Sigmoid colon (tissue), 4 donors: ENCODE data around the gene POLR1A.

Source experiments
- CTCF ChIP-seq, 4 experiments: fragments of 450-650 bp in 3 of 4; fragments of 200-600 bp in 1 of 4; IDR thresholded peaks; one replicate each; pipeline ENCODE4 v1.5.1; 2016 to 2019; ENCODE audit warnings: antibody characterized with exemption in 4 of 4, mild to moderate bottlenecking in 3 of 4, moderate library complexity in 2 of 4
- EP300 ChIP-seq, 4 donors: sonication (generic); formaldehyde crosslinking; IDR thresholded peaks; one replicate each; pipeline ENCODE4 v1.6.1; 2017; ENCODE audit warnings: antibody characterized with exemption in 4 of 4
- POLR2A ChIP-seq, 2 donors: fragments of 450-650 bp; IDR thresholded peaks; one replicate each; pipeline ENCODE4 v1.6.1; 2016; ENCODE audit warnings: antibody characterized with exemption in 2 of 2, mild to moderate bottlenecking in 2 of 2, moderate library complexity in 2 of 2
- POLR2AphosphoS5 ChIP-seq, 4 donors: sonication (generic); formaldehyde crosslinking; IDR thresholded peaks; one replicate each; pipeline ENCODE4 v1.6.1; 2017; ENCODE audit warnings: antibody characterized with exemption in 4 of 4

GRCh38 chr2:85972355-85972754 lies 133.3 kb downstream of the POLR1A start:
- TF ChIP-seq EP300 (IDR thresholded peaks at IDR 0.05), result no peak
- TF ChIP-seq CTCF (IDR thresholded peaks at IDR 0.05), result no peak
- TF ChIP-seq POLR2AphosphoS5 (IDR thresholded peaks at IDR 0.05), result no peak
- no peak for TF ChIP-seq POLR2A (IDR thresholded peaks at IDR 0.05)
